GM19193 (cell line): ENCODE measurements around the gene CDK6.

Experiments
- POLR2A ChIP-seq: IDR thresholded peaks from 4 replicates; pipeline ENCODE4 v1.6.1; 2011; ENCODE audit not compliant: insufficient read depth, insufficient read length; ENCODE audit errors: extremely low read depth

The CDK6 gene

DNA sequence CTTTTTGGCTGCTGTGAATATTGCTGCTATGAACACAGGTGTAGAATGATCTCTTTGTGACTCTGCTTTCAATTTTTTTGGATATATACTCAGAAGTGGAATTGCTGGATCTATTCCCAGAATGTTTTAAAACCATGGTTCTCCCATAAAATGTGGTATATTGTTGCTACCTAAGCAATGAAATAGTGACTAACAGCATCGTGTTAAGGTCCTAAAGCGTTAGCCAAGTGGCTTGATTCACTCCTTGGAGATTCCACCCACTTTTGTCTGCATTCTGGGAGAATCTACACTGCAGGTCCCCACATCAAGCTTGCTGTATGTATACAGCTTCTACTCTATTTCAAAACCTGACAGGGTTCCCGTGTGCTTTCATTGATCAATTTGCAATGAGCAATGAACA, 105.6 kb downstream of the CDK6 start:
- TF ChIP-seq POLR2A: no peak

DNA sequence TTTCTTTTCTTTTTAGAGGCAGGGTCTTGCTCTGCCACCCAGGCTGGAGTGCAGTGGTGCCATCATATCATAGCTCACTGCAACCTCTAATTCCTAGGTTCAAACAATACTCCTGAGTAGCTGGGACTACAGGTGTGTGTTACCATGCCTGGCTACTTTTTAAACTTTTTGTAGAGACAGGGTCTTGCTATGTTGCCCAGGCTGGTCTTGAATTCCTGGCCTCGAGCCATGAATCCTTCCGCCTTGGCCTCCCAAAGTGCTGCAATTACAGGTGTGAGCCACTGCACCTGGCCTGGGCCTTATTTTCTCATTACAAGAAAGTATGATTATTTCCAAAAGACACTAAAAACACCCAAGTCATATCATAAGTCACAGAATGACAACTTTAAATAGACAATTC, 106.6 kb downstream of the CDK6 start:
- TF ChIP-seq POLR2A: no peak

DNA sequence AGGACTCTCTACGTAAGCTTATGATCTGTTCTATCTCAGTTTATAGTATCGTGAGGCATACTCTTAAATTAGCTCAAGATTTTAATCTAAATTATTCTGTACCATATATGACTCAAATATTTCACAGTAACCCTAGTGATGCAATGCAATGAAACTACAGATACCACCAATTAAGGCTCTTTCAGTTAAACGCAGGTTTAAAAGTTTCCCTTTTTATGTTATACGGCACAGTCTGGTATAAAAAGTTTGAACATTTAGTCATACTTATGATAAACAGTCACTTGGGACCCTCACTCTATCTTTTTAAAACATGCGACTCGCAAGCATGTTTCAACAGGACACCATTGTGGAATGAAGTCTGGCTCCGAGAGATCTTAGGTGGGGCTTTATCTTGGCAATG, 107.2 kb downstream of the CDK6 start:
- TF ChIP-seq POLR2A: no peak

DNA sequence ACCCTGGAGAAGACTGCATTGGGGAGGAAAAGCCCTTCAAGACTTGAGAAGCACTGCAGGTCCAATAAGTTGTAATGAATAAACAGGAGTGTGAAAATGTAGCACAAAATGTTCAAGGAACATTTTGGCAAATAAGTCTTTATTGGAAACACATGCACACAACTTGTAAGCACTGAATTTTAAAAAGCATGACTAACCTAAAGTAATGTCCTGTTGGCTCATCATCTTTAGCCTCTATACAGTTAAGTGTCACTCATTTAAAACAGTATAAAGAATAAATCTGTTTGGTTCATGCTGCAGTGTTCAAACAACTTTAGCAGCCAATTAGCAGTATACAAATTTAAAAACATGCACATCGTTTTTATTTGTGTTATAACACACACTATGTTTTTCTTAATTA, 108.6 kb downstream of the CDK6 start:
- no peak for TF ChIP-seq POLR2A

DNA sequence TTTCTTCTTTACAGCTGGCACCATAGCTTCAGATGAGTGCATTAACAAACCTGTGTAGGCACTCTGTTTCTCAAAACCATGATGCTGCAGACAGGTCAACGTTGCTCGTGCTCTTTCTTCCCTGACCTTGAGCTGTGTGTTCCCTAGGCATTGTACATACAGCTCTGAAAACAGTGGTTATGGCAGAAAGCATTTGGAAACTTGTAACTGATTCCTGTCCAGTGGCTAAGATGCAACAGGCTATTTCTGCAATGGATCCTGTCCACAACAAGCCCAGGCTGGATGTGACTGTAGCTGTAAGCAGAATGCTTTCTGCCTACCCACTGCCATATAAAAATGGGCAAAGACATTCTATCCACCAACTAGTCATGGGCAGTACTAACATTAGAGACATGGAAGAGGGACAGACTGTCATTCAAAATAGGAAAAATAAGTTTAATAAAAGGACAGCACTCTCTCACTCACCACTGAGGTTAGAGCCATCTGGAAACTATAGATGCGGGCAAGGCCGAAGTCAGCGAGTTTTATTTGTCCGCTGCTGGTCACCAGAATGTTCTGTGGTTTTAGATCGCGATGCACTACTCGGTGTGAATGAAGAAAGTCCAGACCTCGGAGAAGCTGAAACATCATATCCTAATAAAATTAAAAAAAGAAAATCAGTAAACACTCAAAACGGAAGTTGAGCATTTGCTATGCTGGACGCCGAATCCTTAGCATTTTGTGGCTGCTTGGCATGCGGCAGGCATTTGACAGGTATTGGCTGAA, 111.0 kb downstream of the CDK6 start:
- TF ChIP-seq POLR2A: no peak

DNA sequence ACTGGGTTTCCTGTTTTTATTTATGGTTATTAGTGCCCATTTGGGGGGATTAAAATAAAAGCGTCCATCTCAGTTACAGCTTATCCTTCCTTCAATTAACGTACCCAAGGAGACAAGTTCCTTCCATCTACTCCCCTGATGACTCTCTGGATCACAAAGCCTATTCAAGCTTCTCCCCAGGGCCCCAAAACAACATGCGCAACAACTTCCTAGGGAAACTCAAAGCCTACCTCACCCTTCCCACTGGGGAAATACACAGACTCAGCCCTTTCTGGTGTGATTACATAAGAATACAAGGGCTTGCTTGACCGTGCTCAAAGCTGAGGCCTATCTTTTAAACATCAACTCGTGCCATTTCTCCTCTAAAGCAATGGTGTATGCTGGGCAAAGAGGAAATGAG, 112.4 kb downstream of the CDK6 start:
- no peak for TF ChIP-seq POLR2A

DNA sequence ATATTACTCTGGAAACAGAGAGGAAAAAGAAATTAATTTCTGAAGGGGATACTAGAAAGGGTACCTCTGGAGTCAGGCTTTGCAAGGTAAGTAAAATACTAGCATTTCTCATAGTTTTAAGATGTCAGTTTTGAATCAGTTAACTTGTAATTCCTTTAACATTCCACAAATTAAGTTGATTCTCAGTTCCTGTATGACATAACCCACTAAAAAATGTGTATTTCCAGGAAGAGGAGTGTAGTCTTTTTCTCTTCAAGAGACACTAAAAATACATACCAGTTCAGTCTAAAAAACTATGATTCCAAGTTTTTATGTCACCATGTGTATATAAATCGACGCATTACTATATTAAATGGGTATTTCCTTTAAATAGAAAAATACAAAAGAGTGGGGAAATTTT, 113.2 kb downstream of the CDK6 start:
- no peak for TF ChIP-seq POLR2A

DNA sequence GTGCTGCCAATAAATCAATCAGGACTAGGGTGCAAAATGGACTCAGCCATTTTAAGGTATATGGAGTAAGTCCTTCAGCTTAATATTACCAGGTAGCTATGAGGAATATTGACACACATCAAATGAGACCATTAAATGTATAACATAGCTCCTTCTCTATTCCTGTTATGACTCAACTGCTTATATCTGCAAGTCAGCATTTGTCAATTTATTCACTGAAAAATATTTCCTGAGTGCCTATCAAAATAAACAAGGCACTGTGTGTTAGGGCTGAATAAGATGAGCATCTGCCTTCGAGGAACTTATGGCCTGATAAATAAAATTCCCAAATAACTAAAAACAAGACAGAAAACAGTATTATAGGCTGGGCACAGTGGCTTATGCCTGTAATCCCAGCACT, 113.8 kb downstream of the CDK6 start:
- TF ChIP-seq POLR2A: no peak

DNA sequence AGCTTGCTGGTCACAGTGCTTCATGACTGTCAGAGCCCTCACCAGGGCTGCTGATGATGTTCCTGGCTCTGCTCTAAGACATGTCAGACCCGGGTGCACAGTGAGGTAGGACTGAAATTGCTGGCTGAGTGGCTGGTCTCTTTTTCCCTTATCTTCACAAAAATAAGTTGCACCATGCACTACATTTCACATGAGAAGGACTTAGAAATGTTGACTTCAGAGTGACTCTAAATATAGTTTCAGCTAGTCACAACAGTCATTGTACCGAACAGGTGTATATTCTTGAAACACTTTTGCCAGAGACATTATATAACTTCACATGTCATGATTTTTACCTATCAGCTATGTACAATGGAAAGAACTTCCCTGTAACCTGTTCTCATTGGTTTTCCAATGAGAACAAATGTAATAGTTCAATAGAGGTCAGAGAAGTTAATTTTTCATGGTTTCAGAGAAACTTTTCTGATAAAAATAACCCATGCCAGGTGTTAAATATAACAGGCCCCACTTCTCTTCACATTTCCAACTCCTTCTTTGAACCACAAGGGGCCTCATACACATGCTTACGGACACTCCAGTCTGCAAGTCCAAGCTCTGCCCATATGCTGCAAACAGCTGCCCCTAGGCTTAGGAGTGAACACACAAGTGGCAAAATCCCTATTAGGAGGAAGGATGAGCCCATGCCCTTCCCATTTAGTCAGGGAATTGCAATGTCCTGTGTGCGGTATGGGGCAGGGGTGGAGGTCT, 115.6 kb downstream of the CDK6 start:
- no peak for TF ChIP-seq POLR2A

DNA sequence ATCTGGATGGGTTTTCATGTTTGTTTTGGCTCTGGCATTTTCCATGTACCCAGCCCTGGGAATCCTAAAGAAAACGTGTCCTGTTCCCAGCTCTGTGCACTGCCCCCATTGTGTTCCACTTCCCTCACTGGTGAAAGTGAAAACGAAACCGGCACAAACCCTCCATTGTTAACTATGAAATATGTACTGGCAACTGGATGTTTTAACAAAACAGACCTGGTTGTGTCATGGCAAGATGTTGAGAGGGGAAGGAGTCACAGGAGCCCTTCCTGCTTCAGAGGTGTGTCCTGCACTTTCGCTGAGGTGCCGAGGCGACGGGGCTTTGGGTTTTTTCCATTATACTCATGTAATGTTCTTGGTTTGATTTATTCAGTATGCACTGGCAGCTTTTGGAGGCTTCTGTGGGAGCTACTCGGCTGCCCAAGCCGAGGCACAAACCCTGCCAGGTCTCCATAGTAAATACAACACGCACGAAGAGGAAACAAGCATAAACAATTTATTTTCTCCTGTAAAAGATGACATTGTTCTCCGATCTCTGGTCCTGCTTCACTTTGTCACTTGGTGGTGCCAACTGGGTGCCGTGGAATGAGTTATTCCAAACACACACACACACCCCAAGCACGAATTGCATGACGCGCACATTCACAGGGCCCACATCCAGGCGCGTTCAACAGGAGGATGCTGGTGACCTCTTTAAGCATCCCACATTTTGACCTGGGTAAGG, 118.2 kb downstream of the CDK6 start:
- TF ChIP-seq POLR2A: no peak

DNA sequence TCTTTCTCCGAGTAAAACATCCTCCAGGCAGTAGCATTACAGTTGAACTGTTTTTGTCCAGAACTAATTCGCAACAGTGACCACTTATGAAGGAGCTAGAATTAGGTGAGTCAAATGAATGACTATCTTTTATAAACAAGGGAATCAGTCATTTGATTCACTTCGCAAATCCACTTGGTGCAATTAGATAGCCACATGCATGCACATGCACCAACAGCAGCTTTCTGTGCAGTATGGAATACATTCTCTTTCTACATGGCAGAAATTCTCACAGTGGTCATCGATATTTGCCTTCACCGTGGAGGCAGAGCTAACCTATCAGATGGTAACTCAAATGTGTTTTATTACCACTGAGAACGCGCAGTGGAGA, 118.8 kb downstream of the CDK6 start:
- no peak for TF ChIP-seq POLR2A

DNA sequence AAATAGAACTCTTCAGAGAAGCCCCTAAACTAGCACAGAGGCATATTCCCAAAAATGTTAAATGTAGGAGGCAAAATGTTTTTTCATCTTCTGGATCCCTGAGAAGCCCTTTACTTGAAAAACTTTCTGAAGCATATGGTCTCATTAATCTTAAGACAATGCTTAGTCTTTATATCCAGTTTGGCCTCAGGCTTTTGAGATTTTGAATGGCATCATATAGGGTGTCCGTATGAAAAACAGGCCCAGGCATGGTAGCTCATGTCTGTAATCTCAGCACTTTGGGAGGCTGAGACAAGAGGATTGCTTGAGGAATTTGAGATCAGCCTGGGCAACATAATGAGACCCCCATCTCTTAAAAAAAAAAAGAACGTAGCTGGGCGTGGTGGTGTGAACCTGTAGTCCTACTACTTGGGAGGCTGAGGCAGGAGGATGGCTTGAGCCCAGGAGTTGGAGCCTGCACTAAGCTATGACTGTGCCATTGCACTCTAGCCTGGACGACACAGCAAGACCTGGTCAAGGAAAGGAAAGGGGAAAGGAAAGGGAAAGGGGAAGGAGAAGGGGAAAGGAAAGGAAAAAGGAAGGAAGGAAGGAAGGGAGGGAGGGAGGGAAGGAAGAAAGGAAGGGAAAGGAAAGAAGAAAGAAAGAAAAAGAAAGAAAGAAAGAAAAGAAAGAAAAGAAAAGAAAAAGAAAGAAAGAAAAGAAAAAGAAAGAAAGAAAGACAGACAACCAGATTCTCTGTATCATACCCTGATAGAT, 119.4 kb downstream of the CDK6 start:
- TF ChIP-seq POLR2A: no peak

DNA sequence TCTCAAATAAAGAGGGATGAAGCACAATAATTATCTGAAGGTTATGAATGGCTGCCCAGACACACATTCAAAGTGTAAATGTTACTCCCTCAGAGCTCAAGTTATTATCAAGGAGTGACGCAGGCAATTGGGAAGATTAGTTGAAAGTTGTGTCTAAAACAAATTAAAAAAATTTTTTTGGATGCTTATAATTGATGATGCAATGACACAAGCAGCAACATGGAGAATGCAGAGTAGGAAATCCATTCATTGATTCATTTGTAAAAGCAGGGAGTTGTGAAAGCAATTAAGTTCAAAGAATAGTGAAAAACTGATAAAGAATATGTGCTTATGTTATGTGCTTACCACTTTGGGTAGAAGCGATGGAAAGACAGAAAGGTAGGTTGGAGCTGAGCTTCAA, 120.4 kb downstream of the CDK6 start:
- TF ChIP-seq POLR2A: no peak

DNA sequence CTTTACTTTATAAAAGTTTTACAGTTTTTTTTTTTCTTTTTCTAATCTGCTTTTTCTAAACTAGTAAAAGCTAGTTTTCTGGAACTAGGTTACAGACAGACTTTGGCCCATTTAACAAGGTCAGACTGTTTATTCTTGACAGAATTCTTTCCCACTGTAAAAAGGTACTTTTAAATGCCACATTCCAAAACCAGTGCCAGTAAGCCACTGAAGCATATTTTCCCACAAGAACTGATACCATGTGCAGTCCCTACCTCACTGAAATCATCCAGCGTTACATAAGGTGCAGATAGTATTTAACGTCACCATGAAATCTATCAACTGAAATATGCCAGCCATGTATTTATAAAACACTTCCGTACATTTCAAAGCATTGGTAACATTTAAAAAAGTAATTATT, 121.6 kb downstream of the CDK6 start:
- no peak for TF ChIP-seq POLR2A

DNA sequence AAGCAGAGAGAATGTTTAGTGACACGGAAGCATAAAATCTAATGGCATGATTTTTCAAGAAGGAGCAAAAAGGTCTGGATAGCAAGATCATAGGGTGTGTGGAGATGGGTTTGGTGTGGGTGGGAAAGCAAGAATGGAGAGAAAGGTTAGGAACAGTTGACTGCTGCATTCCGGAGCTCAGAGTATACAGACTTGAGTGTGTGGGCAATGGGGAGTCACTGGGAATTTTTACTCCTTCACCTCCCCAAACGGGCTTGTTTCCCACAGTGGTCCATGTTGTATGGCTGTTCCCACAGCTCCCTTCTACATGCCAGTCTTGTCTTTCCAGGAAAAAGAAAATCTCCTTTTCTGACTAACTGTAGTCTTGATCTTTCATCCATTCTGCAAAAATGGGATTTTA, 122.1 kb downstream of the CDK6 start:
- TF ChIP-seq POLR2A: no peak
